Naive thymus-derived CD4-positive, alpha-beta T cell (primary cell): ENCODE data around the gene TMEM62. TPM values are rescaled to one million over a fixed set of nuclear protein-coding genes. Genes with fewer than 3 reads are reported as not detected.
"Not testable (repeated sequence)": the region's sequence is repeated elsewhere in the genome, so short reads cannot be mapped to it uniquely, and the experiment has no call there.

Experiments used
- ATAC-seq: fragments of 150-1000 bp; cut with Tn5 transposase; 2 replicates; pipeline ENCODE4 v1.10.0; 2021; ENCODE audit warnings: mild to moderate bottlenecking, moderate library complexity
- CTCF ChIA-PET: fragments of 350-600 bp; sonication (Branson Sonifier 250); formaldehyde crosslinking; loops from one replicate; lab custom pipeline; 2021; ENCODE audit warnings: antibody characterized with exemption; lab: Charles Lee
- POLR2A ChIA-PET: fragments of 350-600 bp; sonication (Branson Sonifier 250); formaldehyde crosslinking; loops from one replicate; lab custom pipeline; 2021; ENCODE audit warnings: antibody characterized with exemption, inconsistent platforms; lab: Charles Lee
- DNase-seq, 9 donors: peaks; one replicate each; pipeline versions ENCODE4 v3.0.0 to v3.0.0-alpha.2; 2020 to 2022; ENCODE audit warnings: mixed read lengths in 1 of 9
- H3K27ac ChIP-seq: one replicate; pipeline ENCODE4 v1.7.0; 2013; ENCODE audit warnings: mild to moderate bottlenecking, low read depth, low read length, moderate library complexity
- H3K27me3 ChIP-seq, 2 donors: one replicate each; pipeline ENCODE4 v1.7.0; 2013; ENCODE audit warnings: low read length in 2 of 2, mild to moderate bottlenecking in 2 of 2, moderate library complexity in 2 of 2; ENCODE audit not compliant: control insufficient read depth in 2 of 2, insufficient read depth in 2 of 2
- H3K36me3 ChIP-seq, 3 experiments: 1 replicate in 2 of 3; 2 replicates in 1 of 3; pipeline ENCODE4 v1.7.0; 2013; ENCODE audit warnings: low read length in 3 of 3, mild to moderate bottlenecking in 3 of 3, moderate library complexity in 1 of 3; ENCODE audit not compliant: insufficient read depth in 3 of 3, control insufficient read depth in 2 of 3
- H3K4me1 ChIP-seq, 2 donors: one replicate each; pipeline ENCODE4 v1.7.0; 2013; ENCODE audit warnings: low read length in 2 of 2, mild to moderate bottlenecking in 2 of 2, moderate library complexity in 1 of 2; ENCODE audit not compliant: control insufficient read depth in 2 of 2, insufficient read depth in 2 of 2
- H3K4me3 ChIP-seq: 2 replicates; pipeline ENCODE4 v1.7.0; 2013; ENCODE audit warnings: mild to moderate bottlenecking, low read length
- H3K9me3 ChIP-seq, 3 experiments: 1 replicate in 2 of 3; 2 replicates in 1 of 3; pipeline ENCODE4 v1.7.0; 2013; ENCODE audit warnings: low read length in 3 of 3; ENCODE audit not compliant: control insufficient read depth in 2 of 3
- H3K27ac Mint-ChIP-seq, 9 donors: one replicate each; pipeline ENCODE4 v1.8.0; 2020 to 2022; ENCODE audit warnings: mixed read lengths in 9 of 9, mild to moderate bottlenecking in 8 of 9, moderate library complexity in 5 of 9, inconsistent platforms in 2 of 9
- H3K27me3 Mint-ChIP-seq, 5 donors: one replicate each; pipeline ENCODE4 v1.8.0; 2021 to 2022; ENCODE audit warnings: mixed read lengths in 5 of 5, mild to moderate bottlenecking in 1 of 5
- H3K36me3 Mint-ChIP-seq, 5 donors: one replicate each; pipeline ENCODE4 v1.8.0; 2020 to 2022; ENCODE audit warnings: mixed read lengths in 5 of 5, mild to moderate bottlenecking in 3 of 5, inconsistent platforms in 1 of 5
- H3K4me1 Mint-ChIP-seq, 7 donors: one replicate each; pipeline ENCODE4 v1.8.0; 2020 to 2022; ENCODE audit warnings: mixed read lengths in 7 of 7, mild to moderate bottlenecking in 3 of 7, inconsistent platforms in 1 of 7
- H3K4me3 Mint-ChIP-seq, 10 donors: one replicate each; pipeline ENCODE4 v1.8.0; 2020 to 2022; ENCODE audit warnings: mild to moderate bottlenecking in 10 of 10, mixed read lengths in 10 of 10, moderate library complexity in 6 of 10, inconsistent platforms in 2 of 10
- H3K9me3 Mint-ChIP-seq, 11 donors: one replicate each; pipeline ENCODE4 v1.8.0; 2020 to 2022; ENCODE audit warnings: mixed read lengths in 11 of 11, mild to moderate bottlenecking in 4 of 11, inconsistent platforms in 1 of 11, moderate library complexity in 1 of 11
- intact Hi-C, 2 donors: fragments of 100-400 bp; cut with micrococcal nuclease; formaldehyde crosslinking; loops; one replicate each; pipeline ENCODE4 v1.15.1; 2023
- polyA plus RNA-seq, 2 donors: library from polyadenylated mRNA; unstranded; fragments of 300-500 nt; fragmentation: Illumina TruSeq; gene quantifications; one replicate each; pipeline ENCODE4 v1.2.3, GENCODE V29; 2021
- total RNA-seq, 6 experiments: library from RNA in 5 of 6; stranded (reverse) in 5 of 6; gene quantifications; 1 replicate in 5 of 6; 2 replicates in 1 of 6; pipeline ENCODE4 v1.2.3 and lab custom pipeline; 2021 to 2026

TMEM62 gene
- total and polyA plus RNA-seq, 7 experiments from 2014 or later: 3.6 to 21.5 (median 15.2) TPM

GRCh38 chr15:43153269-43153668 lies 19.9 kb downstream of the TMEM62 start:
- H3K27me3 Mint-ChIP-seq: no peaks in the 10 kb centered on the region
- peaks cover 7 to 23% (median 14%) of the 10 kb centered on the region in 7 donors for H3K4me1 Mint-ChIP-seq
- peak overlapping the region in 1 of 10 donors; percentile 15 for H3K4me3 Mint-ChIP-seq
- H3K27ac Mint-ChIP-seq: no peak overlapping the region
- H3K4me3 ChIP-seq: no peak overlapping the region
- H3K36me3 ChIP-seq: peaks cover 3 to 10% (median 6%) of the 10 kb centered on the region in 3 experiments
- intact Hi-C loops: loop anchor here in 1 of 2 donors (5.0 kb wide), 1 partner anchor 34 kb away; the partner anchor contains the start of gene CCNDBP1
- ATAC-seq: no peak
- no peak overlapping the region for H3K27ac ChIP-seq
- POLR2A ChIA-PET: no interaction called here
- peaks cover 0 to 43% (median 32%) of the 10 kb centered on the region in 5 donors for H3K36me3 Mint-ChIP-seq
- H3K27me3 ChIP-seq: no peaks in the 10 kb centered on the region
- H3K9me3 ChIP-seq: no peaks in the 10 kb centered on the region
- H3K4me1 ChIP-seq: peaks cover 4 to 5% of the 10 kb centered on the region in 2 donors
- CTCF ChIA-PET: no interaction called here
- H3K9me3 Mint-ChIP-seq: peaks cover 0 to 2% (median 0%) of the 10 kb centered on the region in 11 donors
- no peak for DNase-seq

GRCh38 chr15:43165801-43166325 lies 32.5 kb downstream of the TMEM62 start:
- Histone ChIP-seq H3K36me3 (peaks cover 0 to 19% (median 0%) of the 10 kb centered on the region in 3 experiments), H3K4me1 (no peaks in the 10 kb centered on the region), H3K27ac (no peak overlapping the region), H3K4me3 (no peak overlapping the region), H3K9me3 (no peaks in the 10 kb centered on the region), H3K27me3 (no peaks in the 10 kb centered on the region)
- CTCF ChIA-PET: no interaction called here
- Mint-ChIP-seq H3K4me1 (peaks cover 0 to 3% (median 0%) of the 10 kb centered on the region in 7 donors), H3K36me3 (peaks cover 0 to 47% (median 32%) of the 10 kb centered on the region in 5 donors), H3K4me3 (no peak overlapping the region), H3K27ac (no peak overlapping the region), H3K27me3 (no peaks in the 10 kb centered on the region), H3K9me3 (peaks cover 0 to 6% (median 0%) of the 10 kb centered on the region in 11 donors)
- ATAC-seq (no peak), DNase-seq (no peak)
- intact Hi-C loops: no loop called here
- POLR2A ChIA-PET: interaction anchor here (0.6 kb wide), 1 partner anchor 1366 kb away, joined by 6 read pairs; no protein-coding TSS in a partner anchor

GRCh38 chr15:43167261-43167660 lies 33.9 kb downstream of the TMEM62 start:
- Mint-ChIP-seq H3K9me3 (peaks cover 0 to 10% (median 0%) of the 10 kb centered on the region in 11 donors), H3K36me3 (peaks cover 0 to 53% (median 38%) of the 10 kb centered on the region in 5 donors)
- POLR2A ChIA-PET, H3K27ac ChIP-seq, H3K27me3 ChIP-seq, H3K4me3 Mint-ChIP-seq, H3K27ac Mint-ChIP-seq, H3K4me3 ChIP-seq, CTCF ChIA-PET, ATAC-seq, H3K27me3 Mint-ChIP-seq, DNase-seq, H3K9me3 ChIP-seq, H3K4me1 ChIP-seq, intact Hi-C loops, H3K4me1 Mint-ChIP-seq: not testable (repeated sequence)
- H3K36me3 ChIP-seq: peaks cover 0 to 19% (median 0%) of the 10 kb centered on the region in 3 experiments

GRCh38 chr15:43168192-43169107 lies 35.1 kb downstream of the TMEM62 start:
- H3K27me3 ChIP-seq: no peaks in the 10 kb centered on the region
- no peaks in the 10 kb centered on the region for H3K9me3 ChIP-seq
- no peak overlapping the region for H3K27ac ChIP-seq
- H3K4me3 Mint-ChIP-seq: no peak overlapping the region
- POLR2A ChIA-PET: no interaction called here
- intact Hi-C loops: no loop called here
- H3K27ac Mint-ChIP-seq: no peak overlapping the region
- DNase-seq (no peak), ATAC-seq (no peak)
- H3K4me1 Mint-ChIP-seq: peaks cover 0 to 3% (median 0%) of the 10 kb centered on the region in 7 donors
- no peak overlapping the region for H3K4me3 ChIP-seq
- CTCF ChIA-PET: no interaction called here
- no peaks in the 10 kb centered on the region for H3K4me1 ChIP-seq
- H3K9me3 Mint-ChIP-seq: peaks cover 0 to 16% (median 5%) of the 10 kb centered on the region in 11 donors
- no peaks in the 10 kb centered on the region for H3K27me3 Mint-ChIP-seq
- peaks cover 4 to 59% (median 44%) of the 10 kb centered on the region in 5 donors for H3K36me3 Mint-ChIP-seq
- peaks cover 0 to 26% (median 0%) of the 10 kb centered on the region in 3 experiments for H3K36me3 ChIP-seq

DNA sequence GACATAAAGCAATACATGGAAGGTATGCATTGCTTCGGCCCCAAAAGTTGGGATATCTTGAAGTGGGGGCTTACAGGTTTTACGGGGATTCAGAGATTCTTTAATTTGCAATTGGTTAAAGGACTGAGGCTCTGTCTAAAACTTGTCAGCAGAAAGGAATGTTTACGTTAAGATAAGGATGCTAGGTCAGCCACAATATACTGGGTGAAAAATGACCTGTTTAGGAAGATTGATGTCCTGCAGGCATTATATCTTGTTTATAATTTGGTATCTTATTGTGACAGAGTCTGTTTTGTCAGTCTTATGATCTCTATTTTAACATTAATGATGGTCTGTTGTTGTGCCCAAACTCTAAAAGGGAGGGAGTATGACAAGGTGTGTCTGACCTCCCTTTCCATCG lies 36.5 kb downstream of the TMEM62 start:
- Mint-ChIP-seq H3K36me3 (peaks cover 4 to 58% (median 48%) of the 10 kb centered on the region in 5 donors), H3K9me3 (peaks cover 0 to 17% (median 5%) of the 10 kb centered on the region in 11 donors), H3K27me3 (no peaks in the 10 kb centered on the region), H3K4me3 (no peak overlapping the region), H3K4me1 (peaks cover 0 to 3% (median 0%) of the 10 kb centered on the region in 7 donors), H3K27ac (no peak overlapping the region)
- ATAC-seq (no peak), DNase-seq (no peak)
- H3K27ac ChIP-seq: no peak overlapping the region
- ChIA-PET CTCF (interaction anchor here (0.7 kb wide), 1 partner anchor 1360 kb away, joined by 3 read pairs; no protein-coding TSS in a partner anchor), POLR2A (no interaction called here)
- H3K4me3 ChIP-seq: no peak overlapping the region
- H3K27me3 ChIP-seq: no peaks in the 10 kb centered on the region
- intact Hi-C loops: no loop called here
- H3K4me1 ChIP-seq: no peaks in the 10 kb centered on the region
- peaks cover 0 to 29% (median 0%) of the 10 kb centered on the region in 3 experiments for H3K36me3 ChIP-seq
- H3K9me3 ChIP-seq: no peaks in the 10 kb centered on the region

DNA sequence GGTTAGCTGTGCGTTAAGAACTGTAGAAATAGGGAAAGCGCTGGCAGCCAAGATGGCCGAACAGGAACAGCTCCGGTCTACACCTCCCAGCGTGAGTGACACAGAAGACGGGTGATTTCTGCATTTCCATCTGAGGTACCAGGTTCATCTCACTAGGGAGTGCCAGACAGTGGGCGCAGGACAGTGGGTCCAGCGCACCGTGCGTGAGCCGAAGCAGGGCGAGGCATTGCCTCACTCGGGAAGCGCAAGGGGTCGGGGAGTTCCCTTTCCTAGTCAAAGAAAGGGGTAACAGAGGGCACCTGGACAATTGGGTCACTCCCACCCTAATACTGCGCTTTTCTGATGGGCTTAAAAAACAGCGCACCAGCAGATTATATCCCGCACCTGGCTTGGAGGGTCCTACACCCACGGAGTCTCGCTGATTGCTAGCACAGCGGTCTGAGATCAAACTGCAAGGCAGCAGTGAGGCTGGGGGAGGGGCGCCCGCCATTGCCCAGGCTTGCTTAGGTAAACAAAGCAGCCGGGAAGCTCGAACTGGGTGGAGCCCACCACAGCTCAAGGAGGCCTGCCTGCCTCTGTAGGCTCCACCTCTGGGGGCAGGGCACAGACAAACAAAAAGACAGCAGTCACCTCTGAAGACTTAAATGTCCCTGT lies 42.4 kb downstream of the TMEM62 start:
- peaks cover under 1 to 12% (median 5%) of the 10 kb centered on the region in 11 donors for H3K9me3 Mint-ChIP-seq
- H3K4me3 Mint-ChIP-seq, H3K4me1 Mint-ChIP-seq, H3K4me1 ChIP-seq, H3K27me3 Mint-ChIP-seq, H3K27me3 ChIP-seq, H3K9me3 ChIP-seq, H3K4me3 ChIP-seq, H3K27ac ChIP-seq, ATAC-seq, H3K27ac Mint-ChIP-seq, DNase-seq, intact Hi-C loops: not testable (repeated sequence)
- H3K36me3 Mint-ChIP-seq: peaks cover 16 to 47% (median 32%) of the 10 kb centered on the region in 5 donors
- CTCF ChIA-PET: interaction anchor here (1.0 kb wide), 1 partner anchor 11 kb away, joined by 3 read pairs; no protein-coding TSS in a partner anchor
- peaks cover under 1 to 22% (median 3%) of the 10 kb centered on the region in 3 experiments for H3K36me3 ChIP-seq
- POLR2A ChIA-PET: interaction anchor here (1.4 kb wide), 1 partner anchor 9 kb away, joined by 4 read pairs; the partner anchor contains the start of gene CCNDBP1
